NK-92 treated with Interleukin-12 subunit alpha and Interleukin-12 subunit beta, amount 100 ng/mL, for 24 hours (cell line): ENCODE results near the gene PRSS12.
"Not testable (repeated sequence)": the region's sequence is repeated elsewhere in the genome, so short reads cannot be mapped to it uniquely, and the experiment has no call there.

Source experiments
- DNase-seq: peaks from one replicate; lab custom pipeline; 2025; lab: John Stamatoyannopoulos, UW

Gene PRSS12, protein sequence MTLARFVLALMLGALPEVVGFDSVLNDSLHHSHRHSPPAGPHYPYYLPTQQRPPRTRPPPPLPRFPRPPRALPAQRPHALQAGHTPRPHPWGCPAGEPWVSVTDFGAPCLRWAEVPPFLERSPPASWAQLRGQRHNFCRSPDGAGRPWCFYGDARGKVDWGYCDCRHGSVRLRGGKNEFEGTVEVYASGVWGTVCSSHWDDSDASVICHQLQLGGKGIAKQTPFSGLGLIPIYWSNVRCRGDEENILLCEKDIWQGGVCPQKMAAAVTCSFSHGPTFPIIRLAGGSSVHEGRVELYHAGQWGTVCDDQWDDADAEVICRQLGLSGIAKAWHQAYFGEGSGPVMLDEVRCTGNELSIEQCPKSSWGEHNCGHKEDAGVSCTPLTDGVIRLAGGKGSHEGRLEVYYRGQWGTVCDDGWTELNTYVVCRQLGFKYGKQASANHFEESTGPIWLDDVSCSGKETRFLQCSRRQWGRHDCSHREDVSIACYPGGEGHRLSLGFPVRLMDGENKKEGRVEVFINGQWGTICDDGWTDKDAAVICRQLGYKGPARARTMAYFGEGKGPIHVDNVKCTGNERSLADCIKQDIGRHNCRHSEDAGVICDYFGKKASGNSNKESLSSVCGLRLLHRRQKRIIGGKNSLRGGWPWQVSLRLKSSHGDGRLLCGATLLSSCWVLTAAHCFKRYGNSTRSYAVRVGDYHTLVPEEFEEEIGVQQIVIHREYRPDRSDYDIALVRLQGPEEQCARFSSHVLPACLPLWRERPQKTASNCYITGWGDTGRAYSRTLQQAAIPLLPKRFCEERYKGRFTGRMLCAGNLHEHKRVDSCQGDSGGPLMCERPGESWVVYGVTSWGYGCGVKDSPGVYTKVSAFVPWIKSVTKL

GRCh38 chr4:118352843-118353533 lies at the start of gene PRSS12:
Gene PRSS12, minus strand, starts transcription at chr4:118353003. Its CDS starts 283 bp downstream, at chr4:118352720.
- no peak for DNase-seq

GRCh38 chr4:118400356-118400755 lies 47.6 kb upstream of the PRSS12 start:
- DNase-seq, result no peak

- DNase-seq, result not testable (repeated sequence)
These were observed 47.1 kb upstream of the PRSS12 start for GRCh38 chr4:118399883-118400282.

GRCh38 chr4:118398226-118399090 lies 45.7 kb upstream of the PRSS12 start:
- DNase-seq, result no peak

- DNase-seq, result no peak
These were observed 44.8 kb upstream of the PRSS12 start for GRCh38 chr4:118397623-118397979.

DNA sequence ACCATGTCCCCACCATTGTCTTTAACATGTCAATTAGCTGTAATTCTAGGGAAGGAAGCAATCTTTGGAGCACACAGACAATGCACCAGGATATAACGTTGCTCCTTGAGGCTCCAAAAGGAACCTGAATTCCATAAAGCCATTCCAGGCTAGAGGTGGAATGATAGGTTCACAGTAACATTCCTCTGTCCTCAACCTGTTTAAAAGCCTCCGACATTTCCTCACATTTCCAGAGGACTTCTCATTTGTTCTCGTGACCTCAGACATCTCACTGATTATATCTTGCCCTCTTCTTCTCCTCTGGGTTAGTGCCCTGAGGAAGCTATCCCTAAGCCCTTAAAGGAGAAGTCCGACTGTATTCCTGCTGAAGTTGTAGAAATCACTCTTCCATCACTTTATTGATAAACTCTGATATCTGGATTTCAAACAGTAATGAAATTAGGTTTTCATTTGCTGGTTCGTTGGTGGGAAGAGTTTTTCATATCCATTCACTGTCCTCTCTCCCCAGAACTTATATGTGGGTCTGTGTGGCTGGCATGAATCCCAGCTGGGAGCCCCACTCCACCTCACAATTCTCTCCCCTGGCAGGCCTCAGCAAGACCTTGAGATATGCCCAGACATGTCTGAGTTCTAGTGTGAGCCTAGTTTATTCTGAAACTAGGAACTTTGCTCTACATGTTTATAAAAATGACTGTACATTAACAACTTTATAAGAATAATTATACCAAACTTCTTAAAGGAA lies 44.2 kb upstream of the PRSS12 start:
- DNase-seq, result no peak

DNA sequence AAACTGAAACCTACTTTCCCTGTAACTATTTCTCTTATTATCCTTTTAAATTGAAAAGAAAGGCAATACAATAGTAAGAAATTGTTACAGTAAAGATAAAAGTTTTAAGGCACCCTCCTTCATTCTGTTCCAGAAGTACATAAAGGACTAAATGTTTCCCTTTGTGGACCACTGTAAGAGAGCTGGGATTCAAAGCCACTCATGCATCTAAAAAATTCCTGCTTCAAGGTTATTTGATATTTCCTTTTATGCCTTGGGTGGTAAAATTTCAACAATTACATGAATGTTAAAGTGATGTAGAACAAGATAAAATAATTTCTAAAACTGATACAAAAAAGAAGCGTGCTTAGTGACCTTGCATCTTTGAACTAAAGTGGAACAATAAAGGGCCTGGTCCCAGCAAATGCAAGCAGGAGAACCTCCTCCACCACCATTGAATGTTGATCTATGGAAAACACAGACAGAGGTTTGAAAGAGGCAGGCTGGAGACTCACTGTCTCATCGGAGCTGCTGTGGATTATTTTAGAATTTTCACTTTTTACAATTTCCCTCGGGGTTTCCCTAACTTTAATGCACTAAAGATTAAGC lies 42.3 kb upstream of the PRSS12 start:
- DNase-seq, result no peak

- not testable (repeated sequence) for DNase-seq
These were observed 39.7 kb upstream of the PRSS12 start for GRCh38 chr4:118392509-118392908.

DNA sequence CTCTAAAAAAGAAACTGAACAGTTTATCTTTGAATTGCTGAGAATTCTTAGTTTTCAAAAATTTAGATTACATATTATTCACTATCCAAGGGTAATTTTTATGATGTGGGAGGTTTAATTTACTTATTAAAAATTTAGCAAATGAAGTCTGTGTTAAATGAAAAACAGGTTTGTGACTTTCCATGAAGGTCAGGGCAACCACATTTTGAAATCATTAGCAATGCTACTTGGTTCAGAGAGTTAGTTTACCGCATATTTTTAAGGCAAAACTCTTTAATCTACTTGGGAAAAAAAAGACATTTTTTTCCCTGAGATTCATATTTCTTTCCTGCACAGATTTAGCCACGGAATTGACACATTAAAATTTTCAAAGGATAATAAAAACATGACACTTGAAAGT lies 37.3 kb upstream of the PRSS12 start:
- no peak for DNase-seq

DNA sequence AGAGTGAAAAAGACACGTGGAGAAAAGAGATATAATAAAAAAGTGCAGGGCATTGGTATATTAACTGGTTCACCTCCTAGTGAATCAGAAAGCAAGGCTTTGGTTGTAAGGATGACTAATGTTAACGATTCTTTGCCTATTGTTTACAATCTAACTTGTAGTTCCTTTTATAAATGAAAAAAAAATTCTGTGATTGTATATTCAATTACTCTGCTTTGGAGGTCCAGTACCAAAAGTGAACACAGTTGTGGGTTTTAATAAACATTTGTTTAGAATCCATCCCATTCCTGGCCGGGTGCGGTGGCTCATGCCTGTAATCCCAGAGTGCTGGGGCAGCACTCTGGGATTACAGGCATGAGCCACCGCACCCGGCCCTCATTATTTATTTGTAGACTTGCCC lies 36.9 kb upstream of the PRSS12 start:
- no peak for DNase-seq

DNA sequence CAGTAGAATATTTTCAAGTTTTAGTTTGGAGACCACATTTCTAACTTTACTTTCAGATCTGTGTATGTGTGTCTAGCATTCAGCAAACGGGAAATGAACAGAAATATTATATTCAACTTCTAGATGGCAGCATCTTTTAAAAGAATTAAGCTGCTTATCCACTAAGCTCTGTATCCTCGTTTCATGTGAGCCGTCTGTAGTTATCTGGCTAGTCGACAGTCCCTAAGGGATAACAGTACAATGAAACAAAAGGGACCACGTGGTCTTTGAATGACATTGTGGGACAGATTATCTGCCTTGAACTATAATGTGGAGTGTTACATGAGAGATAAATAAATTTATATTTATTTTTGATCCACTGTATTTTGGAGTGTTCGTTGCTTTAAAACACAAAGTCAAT lies 35.8 kb upstream of the PRSS12 start:
- no peak for DNase-seq

DNA sequence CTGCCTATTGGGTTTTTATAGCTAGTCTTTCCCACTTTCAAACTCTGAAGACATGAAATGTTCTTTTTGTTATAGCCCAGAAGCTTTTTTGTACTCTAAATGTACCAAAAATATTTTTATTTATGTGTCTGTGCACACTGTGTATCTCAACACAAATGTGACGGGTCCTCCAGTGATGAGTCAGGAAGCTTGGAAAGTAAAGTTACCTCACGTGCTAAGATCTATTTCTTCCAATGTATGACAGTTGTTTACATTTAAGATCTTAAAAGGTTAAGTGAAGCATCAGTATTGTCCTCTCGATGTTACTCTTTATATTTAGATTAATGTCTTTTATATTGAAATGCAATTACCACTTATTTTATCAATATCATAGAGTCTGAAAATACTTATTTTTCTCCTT lies 29.1 kb upstream of the PRSS12 start:
- DNase-seq, result no peak

DNA sequence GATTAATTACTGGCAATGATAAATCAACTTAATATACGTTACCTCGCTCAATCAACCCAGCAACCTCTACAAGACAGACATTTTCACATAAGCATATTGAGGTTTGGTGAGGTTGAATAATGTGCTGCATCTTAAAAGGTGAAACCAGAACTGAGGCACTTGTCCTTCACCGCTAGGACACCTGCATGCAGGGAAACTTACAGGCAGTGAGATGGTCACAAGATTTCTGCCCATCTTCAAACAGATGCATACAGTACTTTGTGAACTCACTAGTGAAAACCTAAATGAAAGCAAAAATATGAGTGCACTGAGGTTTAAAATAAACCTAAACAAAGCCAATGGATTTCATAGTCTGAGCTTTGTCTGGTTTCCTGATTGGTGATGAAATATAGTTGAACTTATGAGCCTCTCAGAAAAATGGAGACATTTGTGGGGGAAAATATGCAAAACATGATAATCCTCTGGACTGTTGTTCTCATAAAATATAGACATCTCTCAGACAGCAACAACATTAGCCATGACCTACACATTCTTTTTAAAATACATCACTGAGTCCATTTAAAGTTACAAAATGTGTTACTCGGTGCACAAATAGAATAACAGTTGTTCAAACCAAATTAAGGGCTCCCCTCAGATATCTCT lies 20.9 kb upstream of the PRSS12 start:
- no peak for DNase-seq

- no peak for DNase-seq
These were observed 19.4 kb upstream of the PRSS12 start for GRCh38 chr4:118372251-118372650.

DNA sequence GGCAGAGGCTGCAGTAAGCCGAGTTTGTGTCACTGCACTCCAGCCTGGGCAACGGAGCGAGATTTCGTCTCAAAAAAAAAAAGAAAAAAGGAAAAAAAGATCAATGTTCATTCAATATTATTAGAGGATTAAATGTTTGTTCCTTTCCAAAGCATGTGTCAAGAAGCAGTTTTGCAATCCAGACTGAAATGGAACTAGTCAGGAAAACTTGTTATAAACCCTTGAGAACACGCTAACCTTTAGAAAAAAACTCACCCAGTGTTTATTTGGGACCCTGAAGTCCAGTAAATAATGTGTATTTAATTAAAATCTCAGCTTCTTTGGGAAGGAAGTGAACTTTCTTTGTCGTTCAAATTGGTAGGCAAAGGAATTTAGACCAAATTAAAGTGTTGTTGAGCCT lies 16.4 kb upstream of the PRSS12 start:
- no peak for DNase-seq

GRCh38 chr4:118367872-118368271 lies 15.1 kb upstream of the PRSS12 start:
- DNase-seq, result no peak

DNA sequence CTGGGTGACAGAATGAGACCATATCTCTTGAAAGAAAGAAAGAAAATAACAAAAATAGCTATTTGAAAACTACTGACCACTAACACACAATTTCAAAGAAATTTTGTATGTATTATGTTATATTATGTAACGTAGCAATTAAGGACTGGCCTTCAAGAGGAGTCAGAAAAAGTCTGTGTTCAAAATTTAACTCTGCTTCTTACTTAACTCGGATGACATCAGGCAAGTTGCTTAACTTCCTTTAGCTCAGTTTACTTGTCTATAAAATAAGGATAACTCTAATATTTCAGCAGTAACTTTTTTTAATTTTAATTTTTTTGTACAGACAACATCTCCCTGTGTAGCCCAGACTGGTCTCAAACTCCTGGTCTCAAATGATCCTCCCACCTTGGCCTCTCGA lies 14.6 kb upstream of the PRSS12 start:
- DNase-seq, result no peak

- no peak for DNase-seq
These were observed 10.4 kb upstream of the PRSS12 start for GRCh38 chr4:118363166-118363565.

DNA sequence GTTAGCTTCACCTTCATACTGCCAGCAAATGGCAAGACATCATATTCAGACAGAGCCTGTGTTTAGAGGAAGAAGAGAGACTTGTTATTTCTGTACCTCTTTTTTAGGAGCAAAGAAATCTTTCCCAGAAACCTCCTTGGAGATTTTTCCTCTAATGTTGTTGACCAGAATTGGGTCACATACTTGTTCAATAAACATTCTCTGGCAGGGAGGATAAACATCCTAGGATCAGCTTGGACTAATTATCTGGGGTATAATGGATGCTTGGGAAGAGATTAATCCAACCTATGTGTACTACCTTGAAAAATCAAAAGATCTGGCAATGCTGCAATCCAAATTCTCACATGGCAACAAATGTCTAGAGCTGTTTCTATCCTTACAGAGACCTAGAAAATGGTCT lies 8.4 kb upstream of the PRSS12 start:
- DNase-seq, result no peak

GRCh38 chr4:118360106-118360505 lies 7.3 kb upstream of the PRSS12 start:
- no peak for DNase-seq
